Neural progenitor cell (in vitro differentiated cells): ENCODE measurements around the gene FRYL. TPM values are rescaled to one million over a fixed set of nuclear protein-coding genes. Genes with fewer than 3 reads are reported as not detected.

Experiments
- DNase-seq: peaks from one replicate; pipeline ENCODE4 v3.0.0-alpha.2; 2016; ENCODE audit warnings: low spot score
- H2AFZ ChIP-seq: fragments of 200-600 bp; sonication (generic); replicated peaks from 2 replicates; pipeline ENCODE4 v1.6.1; 2016; ENCODE audit warnings: antibody characterized with exemption
- H3F3A ChIP-seq: fragments of 200-600 bp; sonication (generic); 2 replicates; pipeline ENCODE4 v1.6.1; 2016; ENCODE audit warnings: antibody characterized with exemption, low read depth
- H3K27ac ChIP-seq: fragments of 200-600 bp; sonication (generic); 2 replicates; pipeline ENCODE4 v1.5.1; 2016; ENCODE audit warnings: mild to moderate bottlenecking
- H3K27me3 ChIP-seq: fragments of 200-600 bp; sonication (generic); 2 replicates; pipeline ENCODE4 v1.6.1; 2016; ENCODE audit warnings: mild to moderate bottlenecking, moderate library complexity
- H3K36me3 ChIP-seq: fragments of 200-600 bp; sonication (generic); 2 replicates; pipeline ENCODE4 v1.5.1; 2016
- H3K4me1 ChIP-seq: fragments of 200-600 bp; sonication (generic); 2 replicates; pipeline ENCODE4 v1.6.1; 2016; ENCODE audit warnings: mixed run types
- H3K4me2 ChIP-seq: fragments of 200-600 bp; sonication (generic); 2 replicates; pipeline ENCODE4 v1.6.1; 2016
- H3K4me3 ChIP-seq: fragments of 200-600 bp; sonication (generic); 2 replicates; pipeline ENCODE4 v1.5.1; 2016
- H3K79me2 ChIP-seq: fragments of 200-600 bp; sonication (generic); 2 replicates; pipeline ENCODE4 v1.6.1; 2016; ENCODE audit warnings: low read depth
- H3K9ac ChIP-seq: fragments of 200-600 bp; sonication (generic); 2 replicates; pipeline ENCODE4 v1.6.1; 2016
- H3K9me3 ChIP-seq: fragments of 200-600 bp; sonication (generic); 2 replicates; pipeline ENCODE4 v1.5.1; 2016; ENCODE audit warnings: low read depth
- H4K20me1 ChIP-seq: fragments of 200-600 bp; sonication (generic); 2 replicates; pipeline ENCODE4 v1.6.1; 2016; ENCODE audit warnings: low read depth
- H3K27ac Mint-ChIP-seq: 3 replicates; pipeline ENCODE4 v1.8.0; 2021; ENCODE audit warnings: mixed read lengths
- H3K27me3 Mint-ChIP-seq: 2 replicates; pipeline ENCODE4 v1.8.0; 2022; ENCODE audit warnings: low read depth, mild to moderate bottlenecking, inconsistent platforms, moderate library complexity, mixed read lengths; ENCODE audit not compliant: insufficient read depth
- H3K36me3 Mint-ChIP-seq: 3 replicates; pipeline ENCODE4 v1.8.0; 2021; ENCODE audit warnings: mixed read lengths
- H3K4me1 Mint-ChIP-seq: 3 replicates; pipeline ENCODE4 v1.8.0; 2021; ENCODE audit warnings: mixed read lengths
- H3K4me3 Mint-ChIP-seq: 3 replicates; pipeline ENCODE4 v1.8.0; 2021; ENCODE audit warnings: mild to moderate bottlenecking, moderate library complexity, mixed read lengths
- H3K9me3 Mint-ChIP-seq: 3 replicates; pipeline ENCODE4 v1.8.0; 2020; ENCODE audit warnings: mixed read lengths
- EZH2 ChIP-seq: fragments of 200-600 bp; sonication (generic); IDR thresholded peaks from 2 replicates; pipeline ENCODE4 v1.6.1; 2017; ENCODE audit warnings: antibody characterized with exemption, mild to moderate bottlenecking, moderate library complexity
- EZH2phosphoT487 ChIP-seq: fragments of 200-600 bp; sonication (generic); IDR thresholded peaks from 2 replicates; pipeline ENCODE4 v1.6.1; 2017; ENCODE audit warnings: antibody characterized with exemption
- total RNA-seq: library from RNA; depleted of rRNA; stranded (reverse); fragments of >200 nt; gene quantifications from 2 replicates; pipeline ENCODE4 v1.2.3, GENCODE V29; 2015; ENCODE audit warnings: low replicate concordance
- TF ChIP-seq, protein P1 (sequence below): fragments of 200-600 bp; sonication (generic); IDR thresholded peaks from 2 replicates; pipeline ENCODE4 v1.5.1; 2017; ENCODE audit warnings: antibody characterized with exemption, mild to moderate bottlenecking

The FRYL gene
- total RNA-seq, 1 donor from 2014 or later = 70.5 TPM

DNA sequence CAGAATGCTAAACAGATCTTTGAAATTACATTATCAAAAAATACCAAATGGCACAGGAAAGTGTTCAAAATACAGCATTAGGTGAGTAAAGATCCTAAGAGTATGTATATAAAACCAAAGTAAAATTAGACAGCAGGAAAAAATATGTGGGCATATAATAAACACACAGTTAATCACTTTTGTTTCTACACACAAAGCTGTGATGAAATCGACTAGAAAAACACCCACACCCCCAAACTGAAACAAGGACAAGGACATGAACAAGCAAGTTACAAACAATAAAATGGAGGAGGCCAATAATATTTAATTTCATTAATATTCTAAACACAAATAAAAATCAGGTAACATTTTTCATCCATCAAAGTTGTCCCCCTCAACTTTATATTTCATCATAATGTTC lies 143.2 kb downstream of the FRYL start:
- Mint-ChIP-seq H3K4me1 (no peaks in the 10 kb centered on the region), H3K36me3 (peaks cover 5% of the 10 kb centered on the region), H3K9me3 (no peaks in the 10 kb centered on the region), H3K27ac (no peak overlapping the region), H3K4me3 (no peak overlapping the region), H3K27me3 (no peaks in the 10 kb centered on the region)
- DNase-seq = no peak
- Histone ChIP-seq H3K9ac (no peak overlapping the region), H4K20me1 (peaks cover 56% of the 10 kb centered on the region), H2AFZ (no peak overlapping the region), H3K36me3 (no peaks in the 10 kb centered on the region), H3F3A (peaks cover 9% of the 10 kb centered on the region), H3K4me2 (no peak overlapping the region), H3K79me2 (peaks cover 68% of the 10 kb centered on the region), H3K27me3 (no peaks in the 10 kb centered on the region), H3K9me3 (no peaks in the 10 kb centered on the region), H3K27ac (no peak overlapping the region), H3K4me3 (no peak overlapping the region), H3K4me1 (peaks cover 14% of the 10 kb centered on the region)
- TF ChIP-seq EZH2 = no peak
- TF ChIP-seq, protein P1, sequence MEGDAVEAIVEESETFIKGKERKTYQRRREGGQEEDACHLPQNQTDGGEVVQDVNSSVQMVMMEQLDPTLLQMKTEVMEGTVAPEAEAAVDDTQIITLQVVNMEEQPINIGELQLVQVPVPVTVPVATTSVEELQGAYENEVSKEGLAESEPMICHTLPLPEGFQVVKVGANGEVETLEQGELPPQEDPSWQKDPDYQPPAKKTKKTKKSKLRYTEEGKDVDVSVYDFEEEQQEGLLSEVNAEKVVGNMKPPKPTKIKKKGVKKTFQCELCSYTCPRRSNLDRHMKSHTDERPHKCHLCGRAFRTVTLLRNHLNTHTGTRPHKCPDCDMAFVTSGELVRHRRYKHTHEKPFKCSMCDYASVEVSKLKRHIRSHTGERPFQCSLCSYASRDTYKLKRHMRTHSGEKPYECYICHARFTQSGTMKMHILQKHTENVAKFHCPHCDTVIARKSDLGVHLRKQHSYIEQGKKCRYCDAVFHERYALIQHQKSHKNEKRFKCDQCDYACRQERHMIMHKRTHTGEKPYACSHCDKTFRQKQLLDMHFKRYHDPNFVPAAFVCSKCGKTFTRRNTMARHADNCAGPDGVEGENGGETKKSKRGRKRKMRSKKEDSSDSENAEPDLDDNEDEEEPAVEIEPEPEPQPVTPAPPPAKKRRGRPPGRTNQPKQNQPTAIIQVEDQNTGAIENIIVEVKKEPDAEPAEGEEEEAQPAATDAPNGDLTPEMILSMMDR = no peak
- no peak for TF ChIP-seq EZH2phosphoT487

DNA sequence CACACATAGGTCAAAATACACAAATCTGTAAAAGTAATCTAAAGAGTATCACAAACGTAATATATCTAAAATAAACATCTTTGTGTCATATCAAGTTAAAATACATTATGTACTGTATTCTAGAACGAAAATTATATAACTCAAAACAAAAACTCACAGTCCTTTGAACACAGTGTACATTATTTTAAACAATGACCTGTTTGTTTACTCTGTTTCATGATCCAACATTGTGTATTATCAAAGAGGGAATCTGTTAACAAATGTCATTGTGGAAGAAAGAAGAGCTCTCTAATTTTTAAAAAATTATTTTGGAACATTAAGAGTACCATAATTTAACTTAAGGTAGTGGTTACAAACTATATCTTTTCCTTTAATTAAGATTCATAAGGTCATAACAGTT lies 144.1 kb downstream of the FRYL start:
- Histone ChIP-seq H3K27ac (no peak overlapping the region), H3K27me3 (no peaks in the 10 kb centered on the region), H3K36me3 (no peaks in the 10 kb centered on the region), H2AFZ (no peak overlapping the region), H3K4me2 (no peak overlapping the region), H3K79me2 (peaks cover 59% of the 10 kb centered on the region), H3K9ac (no peak overlapping the region), H3K9me3 (no peaks in the 10 kb centered on the region), H4K20me1 (peaks cover 52% of the 10 kb centered on the region), H3F3A (peaks cover 9% of the 10 kb centered on the region), H3K4me1 (peaks cover 8% of the 10 kb centered on the region), H3K4me3 (no peak overlapping the region)
- Mint-ChIP-seq H3K27ac (no peak overlapping the region), H3K36me3 (peaks cover 7% of the 10 kb centered on the region), H3K4me3 (no peak overlapping the region), H3K27me3 (no peaks in the 10 kb centered on the region), H3K9me3 (no peaks in the 10 kb centered on the region), H3K4me1 (no peaks in the 10 kb centered on the region)
- no peak for TF ChIP-seq EZH2
- TF ChIP-seq, protein P1 = no peak
- no peak for TF ChIP-seq EZH2phosphoT487
- no peak for DNase-seq

DNA sequence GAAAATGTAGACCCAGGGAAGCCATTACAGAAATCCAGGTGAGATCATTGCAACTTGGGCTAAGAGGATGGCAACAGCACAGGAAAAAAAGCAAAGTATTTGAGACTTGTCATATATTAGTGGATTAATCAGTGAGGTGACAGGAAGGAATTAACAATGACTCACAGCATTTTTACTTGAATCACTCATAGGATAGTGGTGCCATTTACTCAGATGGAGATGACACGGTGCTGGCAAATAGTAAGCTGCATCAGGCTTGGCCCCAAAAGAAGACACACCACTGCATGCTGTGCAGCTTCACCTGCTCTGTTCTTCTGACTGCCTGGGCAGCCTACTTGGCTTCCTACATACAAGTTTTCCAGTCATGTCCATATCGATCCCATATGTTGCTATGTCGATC lies 144.8 kb downstream of the FRYL start:
- TF ChIP-seq, protein P1 = no peak
- TF ChIP-seq EZH2 = no peak
- no peak for TF ChIP-seq EZH2phosphoT487
- peaks cover 7% of the 10 kb centered on the region for H3K4me1 ChIP-seq
- Mint-ChIP-seq H3K4me3 (no peak overlapping the region), H3K27ac (no peak overlapping the region), H3K4me1 (no peaks in the 10 kb centered on the region), H3K36me3 (peaks cover 7% of the 10 kb centered on the region), H3K9me3 (no peaks in the 10 kb centered on the region), H3K27me3 (no peaks in the 10 kb centered on the region)
- no peak overlapping the region for H3K27ac ChIP-seq
- peaks cover 46% of the 10 kb centered on the region for H4K20me1 ChIP-seq
- DNase-seq = no peak
- no peaks in the 10 kb centered on the region for H3K27me3 ChIP-seq
- no peak overlapping the region for H3K4me2 ChIP-seq
- H3K9me3 ChIP-seq = no peaks in the 10 kb centered on the region
- no peak overlapping the region for H3K9ac ChIP-seq
- H3K4me3 ChIP-seq = no peak overlapping the region
- peaks cover 53% of the 10 kb centered on the region for H3K79me2 ChIP-seq
- H2AFZ ChIP-seq = no peak overlapping the region
- peaks cover 9% of the 10 kb centered on the region for H3F3A ChIP-seq
- H3K36me3 ChIP-seq = no peaks in the 10 kb centered on the region
